COLO668 (cell line): Measurements from ENCODE around the gene TAS2R20.

Experiments used
- DNase-seq: peaks from one replicate; lab custom pipeline; 2025; ENCODE audit not compliant: unreplicated experiment; lab: John Stamatoyannopoulos, UW

The TAS2R20 gene

GRCh38 chr12:10960211-10960610 is 37.9 kb downstream of the TAS2R20 start:
- DNase-seq: no peak

GRCh38 chr12:10959804-10960203 is 38.3 kb downstream of the TAS2R20 start:
- DNase-seq: no peak

DNA sequence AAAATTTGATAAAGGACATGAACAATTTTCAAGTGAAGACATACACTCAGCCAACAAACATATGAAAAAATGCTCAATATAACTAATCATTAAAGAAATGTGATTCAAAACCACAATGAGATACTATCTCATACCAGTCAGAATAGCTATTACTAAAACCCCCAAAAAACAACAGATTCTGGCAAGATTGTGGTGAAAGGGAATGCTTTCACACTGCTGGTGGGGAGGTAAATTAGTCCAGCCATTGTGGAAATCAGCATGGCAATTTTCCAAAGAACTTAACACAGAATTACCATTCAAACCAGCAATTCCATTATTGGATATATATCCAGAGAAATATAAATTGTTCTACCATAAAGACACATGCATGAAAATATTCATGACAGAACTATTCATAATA is 40.4 kb downstream of the TAS2R20 start:
- no peak for DNase-seq

DNA sequence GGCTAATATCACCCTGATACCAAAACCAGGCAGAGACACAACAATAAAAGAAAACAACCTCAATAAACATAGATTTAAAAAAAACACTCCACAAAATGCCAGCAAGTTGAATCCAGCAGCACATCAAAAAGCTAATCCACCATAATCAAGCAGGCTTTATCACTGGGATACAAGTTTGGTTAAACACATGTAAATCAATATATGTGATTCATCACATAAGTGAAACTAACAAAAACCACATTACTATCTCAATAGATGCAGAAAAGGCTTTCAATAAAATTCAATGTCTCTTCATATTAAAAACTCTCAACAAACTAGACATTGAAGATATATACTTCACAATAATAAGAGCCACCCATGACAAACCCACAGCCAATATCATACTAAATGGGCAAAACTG is 42.0 kb downstream of the TAS2R20 start:
- DNase-seq: no peak

- DNase-seq: no peak
These were observed 45.5 kb downstream of the TAS2R20 start for GRCh38 chr12:10952645-10953044.
